ENCODE data around the gene TTLL9.

DNA sequence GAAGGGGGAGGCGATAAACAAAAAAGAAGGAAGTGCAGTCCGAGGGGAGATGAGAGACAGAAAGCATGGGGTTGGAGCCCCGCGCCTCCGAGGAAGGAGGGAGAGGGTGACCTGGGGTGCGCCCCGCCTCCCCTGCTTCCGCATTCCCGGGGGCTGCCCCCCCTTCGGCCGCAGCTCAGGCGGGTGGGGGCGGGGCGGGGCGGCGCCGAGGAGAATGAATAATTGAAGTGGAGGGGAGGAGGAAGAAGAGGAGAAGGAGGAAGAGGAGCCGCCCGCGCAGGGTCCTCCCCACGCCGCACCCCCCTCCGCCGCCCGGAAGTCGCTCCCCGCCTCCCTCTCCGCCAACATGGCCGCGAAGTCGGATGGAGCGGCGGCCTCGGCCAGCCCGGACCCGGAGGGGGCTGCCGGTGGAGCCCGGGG is 97.4 kb downstream of the TTLL9 start, which contains the start of gene XKR7:
- TF ChIP-seq EP300 (IDR thresholded peaks at IDR 0.05): no peak
- TF ChIP-seq, protein P1, sequence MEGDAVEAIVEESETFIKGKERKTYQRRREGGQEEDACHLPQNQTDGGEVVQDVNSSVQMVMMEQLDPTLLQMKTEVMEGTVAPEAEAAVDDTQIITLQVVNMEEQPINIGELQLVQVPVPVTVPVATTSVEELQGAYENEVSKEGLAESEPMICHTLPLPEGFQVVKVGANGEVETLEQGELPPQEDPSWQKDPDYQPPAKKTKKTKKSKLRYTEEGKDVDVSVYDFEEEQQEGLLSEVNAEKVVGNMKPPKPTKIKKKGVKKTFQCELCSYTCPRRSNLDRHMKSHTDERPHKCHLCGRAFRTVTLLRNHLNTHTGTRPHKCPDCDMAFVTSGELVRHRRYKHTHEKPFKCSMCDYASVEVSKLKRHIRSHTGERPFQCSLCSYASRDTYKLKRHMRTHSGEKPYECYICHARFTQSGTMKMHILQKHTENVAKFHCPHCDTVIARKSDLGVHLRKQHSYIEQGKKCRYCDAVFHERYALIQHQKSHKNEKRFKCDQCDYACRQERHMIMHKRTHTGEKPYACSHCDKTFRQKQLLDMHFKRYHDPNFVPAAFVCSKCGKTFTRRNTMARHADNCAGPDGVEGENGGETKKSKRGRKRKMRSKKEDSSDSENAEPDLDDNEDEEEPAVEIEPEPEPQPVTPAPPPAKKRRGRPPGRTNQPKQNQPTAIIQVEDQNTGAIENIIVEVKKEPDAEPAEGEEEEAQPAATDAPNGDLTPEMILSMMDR (IDR thresholded peaks at IDR 0.05): no peak
- TF ChIP-seq POLR2AphosphoS5 (IDR thresholded peaks at IDR 0.05): no peak
